ENCODE measurements around the gene FIGNL2.

- TF ChIP-seq CTCF (conservative IDR thresholded peaks at IDR 0.05; ENCODE audit: low read depth in 2 of 2) (no peak), REST (IDR thresholded peaks at IDR 0.05; ENCODE audit: unreplicated experiment) (no peak), EZH2 (IDR thresholded peaks at IDR 0.05; ENCODE audit: low read depth, unreplicated experiment) (no peak), JUNB (IDR thresholded peaks at IDR 0.05; ENCODE audit: unreplicated experiment) (no peak), EZH2phosphoT487 (IDR thresholded peaks at IDR 0.05; ENCODE audit: unreplicated experiment) (no peak), ETS1 (IDR thresholded peaks at IDR 0.05) (no peak), CREB1 (CRISPR knock-in tag; IDR thresholded peaks at IDR 0.05; ENCODE audit: low read depth) (no peak), POLR2AphosphoS5 (IDR thresholded peaks at IDR 0.05; ENCODE audit: low read depth) (no peak), ZNF114 (CRISPR knock-in tag; IDR thresholded peaks at IDR 0.05) (no peak), STAT1 (IDR thresholded peaks at IDR 0.05; ENCODE audit: unreplicated experiment) (no peak), ZNF331 (CRISPR knock-in tag; IDR thresholded peaks at IDR 0.05; ENCODE audit: low read depth) (no peak)
These were observed 3.1 kb upstream of the FIGNL2 start for GRCh38 chr12:51851413-51852124.
